ENCODE results near the gene MOSPD3.

MOSPD3 gene

DNA sequence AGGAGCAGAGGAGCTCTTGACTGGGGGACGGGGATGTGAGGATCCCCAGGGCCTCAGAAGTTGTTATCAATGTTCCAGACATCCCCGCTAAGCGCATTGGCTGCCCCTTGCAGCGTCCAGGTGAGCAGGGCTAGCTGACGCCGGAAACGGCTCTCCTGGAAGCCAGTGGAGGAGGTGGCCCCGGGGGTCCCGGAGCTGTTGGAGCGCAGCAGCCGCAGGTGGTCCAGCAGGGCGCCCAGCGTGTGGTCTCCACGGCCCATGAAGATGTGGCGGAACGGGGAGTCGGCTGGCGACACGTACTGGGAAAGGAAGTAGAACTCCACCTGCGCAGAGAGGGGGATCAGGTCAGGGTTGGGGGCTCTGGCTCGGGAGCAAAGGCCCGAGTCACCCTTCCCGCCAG, 8.5 kb downstream of the MOSPD3 start:
- Histone ChIP-seq H3K4me1 (ENCODE audit: insufficient read depth, low read length, severe bottlenecking) (no peaks in the 10 kb centered on the region), H4K20me1 (ENCODE audit: insufficient read depth, low read length) (no peaks in the 10 kb centered on the region), H3K27ac (ENCODE audit: low read depth, low read length, poor library complexity, severe bottlenecking) (no peak overlapping the region), H3K4me2 (ENCODE audit: low read length) (no peak overlapping the region), H2AFZ (ENCODE audit: low read length) (no peak overlapping the region), H3K36me3 (ENCODE audit: insufficient read depth, low read length) (no peaks in the 10 kb centered on the region), H3K9me2 (ENCODE audit: low read depth, low read length) (no peaks in the 10 kb centered on the region), H3K9ac (ENCODE audit: low read length) (no peak overlapping the region), H3K4me3 (ENCODE audit: low read depth, low read length, poor library complexity, severe bottlenecking) (no peak overlapping the region), H3F3A (ENCODE audit: insufficient read depth, low read length) (no peaks in the 10 kb centered on the region), H3K27me3 (ENCODE audit: insufficient read depth, low read length) (no peaks in the 10 kb centered on the region; the same call in 1 of the 2 replicates), H3K79me2 (ENCODE audit: insufficient read depth, low read length) (no peaks in the 10 kb centered on the region), H3K9me3 (ENCODE audit: low read length) (no peaks in the 10 kb centered on the region)
- TF ChIP-seq EZH2 (IDR thresholded peaks at IDR 0.05; ENCODE audit: borderline replicate concordance, low read length) (no peak), CTCF (IDR thresholded peaks at IDR 0.05; ENCODE audit: low read length) (no peak)

DNA sequence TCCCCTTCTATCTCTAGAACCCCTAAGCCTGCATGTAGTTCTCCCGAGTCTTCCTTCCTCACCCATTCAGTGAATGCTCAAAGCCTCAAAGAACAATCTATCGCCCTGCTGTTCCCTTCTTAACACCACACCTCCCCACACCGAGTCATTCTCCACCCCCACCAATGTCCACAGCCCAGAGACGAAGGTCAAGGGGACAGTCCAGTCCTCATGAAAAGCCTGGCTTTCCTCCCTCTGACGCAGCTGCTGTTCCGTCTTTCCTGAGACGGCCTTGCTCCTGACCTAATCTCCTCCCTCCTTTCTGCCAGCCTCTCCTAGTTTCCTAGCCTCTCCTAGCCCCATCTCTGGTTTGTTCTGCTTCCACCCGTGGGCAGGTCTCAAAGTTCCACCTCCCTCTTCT, 9.2 kb downstream of the MOSPD3 start:
- Histone ChIP-seq H4K20me1 (ENCODE audit: insufficient read depth, low read length) (no peaks in the 10 kb centered on the region), H3K9me3 (ENCODE audit: low read length) (no peaks in the 10 kb centered on the region), H3K4me3 (ENCODE audit: low read depth, low read length, poor library complexity, severe bottlenecking) (no peak overlapping the region), H3K27ac (ENCODE audit: low read depth, low read length, poor library complexity, severe bottlenecking) (no peak overlapping the region), H3K27me3 (ENCODE audit: insufficient read depth, low read length) (no peaks in the 10 kb centered on the region; the same call in 1 of the 2 replicates), H3K79me2 (ENCODE audit: insufficient read depth, low read length) (no peaks in the 10 kb centered on the region), H3K9ac (ENCODE audit: low read length) (no peak overlapping the region), H3K9me2 (ENCODE audit: low read depth, low read length) (no peaks in the 10 kb centered on the region), H2AFZ (ENCODE audit: low read length) (no peak overlapping the region), H3K4me1 (ENCODE audit: insufficient read depth, low read length, severe bottlenecking) (peaks cover 4% of the 10 kb centered on the region), H3K36me3 (ENCODE audit: insufficient read depth, low read length) (no peaks in the 10 kb centered on the region), H3K4me2 (ENCODE audit: low read length) (no peak overlapping the region), H3F3A (ENCODE audit: insufficient read depth, low read length) (no peaks in the 10 kb centered on the region)
- TF ChIP-seq CTCF (IDR thresholded peaks at IDR 0.05; ENCODE audit: low read length) (no peak), EZH2 (IDR thresholded peaks at IDR 0.05; ENCODE audit: borderline replicate concordance, low read length) (no peak)

GRCh38 chr7:100623951-100624824, 11.8 kb downstream of the MOSPD3 start:
- Histone ChIP-seq H3F3A (ENCODE audit: insufficient read depth, low read length) (no peaks in the 10 kb centered on the region), H2AFZ (ENCODE audit: low read length) (no peak overlapping the region), H3K36me3 (ENCODE audit: insufficient read depth, low read length) (no peaks in the 10 kb centered on the region), H3K27ac (ENCODE audit: low read depth, low read length, poor library complexity, severe bottlenecking) (no peak overlapping the region), H3K4me1 (ENCODE audit: insufficient read depth, low read length, severe bottlenecking) (peaks cover 19% of the 10 kb centered on the region), H3K4me3 (ENCODE audit: low read depth, low read length, poor library complexity, severe bottlenecking) (no peak overlapping the region), H3K4me2 (ENCODE audit: low read length) (no peak overlapping the region), H3K79me2 (ENCODE audit: insufficient read depth, low read length) (no peaks in the 10 kb centered on the region), H3K9ac (ENCODE audit: low read length) (no peak overlapping the region), H4K20me1 (ENCODE audit: insufficient read depth, low read length) (no peaks in the 10 kb centered on the region), H3K9me2 (ENCODE audit: low read depth, low read length) (no peaks in the 10 kb centered on the region), H3K9me3 (ENCODE audit: low read length) (no peaks in the 10 kb centered on the region), H3K27me3 (ENCODE audit: insufficient read depth, low read length) (no peaks in the 10 kb centered on the region)
- TF ChIP-seq EZH2 (IDR thresholded peaks at IDR 0.05; ENCODE audit: borderline replicate concordance, low read length), result no peak
- no peak for TF ChIP-seq CTCF (IDR thresholded peaks at IDR 0.05; ENCODE audit: low read length)

Measured in OCI-LY1 (cell line).